Suprapubic skin (tissue), 4 donors: Measurements from ENCODE around the gene SNCG.

Experiments used
- EP300 ChIP-seq: sonication (generic); formaldehyde crosslinking; IDR thresholded peaks from one replicate; pipeline ENCODE4 v1.6.1; 2017; ENCODE audit warnings: antibody characterized with exemption
- POLR2A ChIP-seq, 2 donors: fragments of 450-650 bp; IDR thresholded peaks; one replicate each; pipeline ENCODE4 v1.6.1; 2017; ENCODE audit warnings: antibody characterized with exemption in 2 of 2, mild to moderate bottlenecking in 2 of 2, moderate library complexity in 2 of 2
- POLR2AphosphoS5 ChIP-seq, 3 donors: sonication (generic); formaldehyde crosslinking; IDR thresholded peaks; one replicate each; pipeline ENCODE4 v1.6.1; 2017; ENCODE audit warnings: antibody characterized with exemption in 3 of 3
- TF ChIP-seq, protein P1 (sequence below), 2 donors: fragments of 200-600 bp in 1 of 2; fragments of 450-650 bp in 1 of 2; sonication (generic) in 1 of 2; IDR thresholded peaks; one replicate each; pipeline ENCODE4 v1.5.1; 2016 to 2019; ENCODE audit warnings: antibody characterized with exemption in 2 of 2, mild to moderate bottlenecking in 1 of 2, moderate library complexity in 1 of 2

DNA sequence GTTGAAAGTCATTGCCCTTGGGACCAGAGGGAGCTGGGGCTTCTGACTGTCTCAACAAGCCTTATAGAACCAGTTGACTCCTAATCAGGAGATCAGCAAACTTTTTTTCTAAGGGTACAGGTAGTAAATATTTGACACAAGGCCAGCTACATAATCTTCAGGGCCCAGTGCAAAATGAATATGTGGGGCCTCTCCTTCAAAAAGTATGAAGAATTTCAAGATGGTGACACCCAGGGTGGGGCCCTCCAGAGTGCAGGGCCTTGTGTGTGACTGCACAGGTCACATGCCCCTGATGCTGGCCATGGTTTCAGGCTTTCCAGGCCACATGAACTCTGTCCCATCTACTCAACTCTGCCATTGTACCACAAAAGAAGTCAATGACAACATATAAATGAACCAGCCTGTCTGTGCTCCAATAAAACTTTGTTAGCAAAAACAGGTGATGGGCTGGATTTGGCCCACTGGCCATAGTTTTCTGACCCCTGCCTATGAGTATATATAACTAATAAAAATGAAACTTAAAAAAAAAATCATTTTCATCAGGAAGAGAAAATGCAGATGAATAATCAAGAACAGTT, 7.1 kb upstream of the SNCG start:
- TF ChIP-seq EP300 (no peak), POLR2A (IDR thresholded peaks at IDR 0.05) (no peak), POLR2AphosphoS5 (IDR thresholded peaks at IDR 0.05) (no peak)
- TF ChIP-seq, protein P1, sequence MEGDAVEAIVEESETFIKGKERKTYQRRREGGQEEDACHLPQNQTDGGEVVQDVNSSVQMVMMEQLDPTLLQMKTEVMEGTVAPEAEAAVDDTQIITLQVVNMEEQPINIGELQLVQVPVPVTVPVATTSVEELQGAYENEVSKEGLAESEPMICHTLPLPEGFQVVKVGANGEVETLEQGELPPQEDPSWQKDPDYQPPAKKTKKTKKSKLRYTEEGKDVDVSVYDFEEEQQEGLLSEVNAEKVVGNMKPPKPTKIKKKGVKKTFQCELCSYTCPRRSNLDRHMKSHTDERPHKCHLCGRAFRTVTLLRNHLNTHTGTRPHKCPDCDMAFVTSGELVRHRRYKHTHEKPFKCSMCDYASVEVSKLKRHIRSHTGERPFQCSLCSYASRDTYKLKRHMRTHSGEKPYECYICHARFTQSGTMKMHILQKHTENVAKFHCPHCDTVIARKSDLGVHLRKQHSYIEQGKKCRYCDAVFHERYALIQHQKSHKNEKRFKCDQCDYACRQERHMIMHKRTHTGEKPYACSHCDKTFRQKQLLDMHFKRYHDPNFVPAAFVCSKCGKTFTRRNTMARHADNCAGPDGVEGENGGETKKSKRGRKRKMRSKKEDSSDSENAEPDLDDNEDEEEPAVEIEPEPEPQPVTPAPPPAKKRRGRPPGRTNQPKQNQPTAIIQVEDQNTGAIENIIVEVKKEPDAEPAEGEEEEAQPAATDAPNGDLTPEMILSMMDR (IDR thresholded peaks at IDR 0.05), result no peak
